HEK293T (cell line): ENCODE data around the gene SEZ6L.

ENCODE experiments used
- BHLHE40 ChIP-seq: fragments of 450-650 bp; IDR thresholded peaks from 2 replicates; pipeline ENCODE4 v1.6.1; 2016; ENCODE audit warnings: mild to moderate bottlenecking, moderate library complexity, borderline replicate concordance
- CTBP1 ChIP-seq: fragments of 450-650 bp; IDR thresholded peaks from 2 replicates; pipeline ENCODE4 v1.6.1; 2016; ENCODE audit warnings: borderline replicate concordance
- FOXA1 ChIP-seq: fragments of 450-650 bp; IDR thresholded peaks from 2 replicates; pipeline ENCODE4 v1.6.1; 2016; ENCODE audit warnings: mild to moderate bottlenecking
- FOXK2 ChIP-seq: fragments of 450-650 bp; IDR thresholded peaks from 2 replicates; pipeline ENCODE4 v1.6.1; 2016; ENCODE audit warnings: mild to moderate bottlenecking
- FOXM1 ChIP-seq: fragments of 450-650 bp; IDR thresholded peaks from 2 replicates; pipeline ENCODE4 v1.6.1; 2017; ENCODE audit warnings: mild to moderate bottlenecking, borderline replicate concordance
- LEF1 ChIP-seq: fragments of 450-650 bp; IDR thresholded peaks from 2 replicates; pipeline ENCODE4 v1.6.1; 2017; ENCODE audit warnings: mild to moderate bottlenecking, borderline replicate concordance
- NFRKB ChIP-seq: fragments of 450-650 bp; IDR thresholded peaks from 2 replicates; pipeline ENCODE4 v1.6.1; 2016; ENCODE audit warnings: mild to moderate bottlenecking, moderate library complexity
- SP1 ChIP-seq: fragments of 450-650 bp; IDR thresholded peaks from 2 replicates; pipeline ENCODE4 v1.6.1; 2017
- SUZ12 ChIP-seq: fragments of 450-650 bp; IDR thresholded peaks from 2 replicates; pipeline ENCODE4 v1.6.1; 2016; ENCODE audit warnings: mild to moderate bottlenecking
- TARDBP ChIP-seq: fragments of 450-650 bp; IDR thresholded peaks from 2 replicates; pipeline ENCODE4 v1.6.1; 2016

DNA sequence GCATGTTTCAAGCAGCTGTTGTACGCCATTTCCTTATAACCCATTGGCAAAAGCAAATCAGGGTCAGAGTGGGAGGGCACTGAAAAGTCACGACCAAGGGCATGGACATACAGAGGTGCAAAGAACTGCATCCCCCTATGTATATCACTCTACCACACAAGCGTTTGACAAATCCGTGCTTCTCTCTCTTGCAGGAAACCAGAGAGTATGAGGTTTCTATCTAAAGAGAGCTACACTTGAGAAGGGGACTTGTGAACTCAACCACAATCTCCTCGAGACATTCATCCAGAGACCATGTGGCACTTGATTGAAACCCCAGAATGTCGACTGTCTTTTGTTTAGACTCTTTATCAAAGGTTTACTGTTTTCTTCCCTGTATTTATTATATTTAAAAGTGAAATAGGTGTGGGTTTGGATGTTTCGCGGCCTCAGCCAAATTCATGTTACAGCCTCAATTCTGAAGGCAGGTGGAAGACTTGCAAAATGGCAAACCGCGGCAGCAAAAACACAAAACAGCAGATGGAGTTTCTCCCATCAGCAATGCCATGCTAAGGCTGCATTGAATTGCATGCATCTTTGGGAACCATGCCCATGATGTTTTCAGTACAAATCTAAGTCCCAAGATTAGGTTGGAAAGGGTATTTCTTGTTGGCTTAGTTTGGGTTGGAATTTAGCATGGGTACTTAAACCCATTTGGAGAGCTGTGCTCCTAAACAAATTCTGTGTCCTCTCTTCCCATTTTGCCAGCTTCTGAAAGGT lies 211.0 kb downstream of the SEZ6L start:
- no peak for TF ChIP-seq FOXK2
- no peak for TF ChIP-seq NFRKB
- no peak for TF ChIP-seq SP1
- no peak for TF ChIP-seq LEF1
- TF ChIP-seq FOXA1: no peak
- TF ChIP-seq FOXM1: no peak
- TF ChIP-seq SUZ12: no peak
- TF ChIP-seq TARDBP: no peak
- TF ChIP-seq BHLHE40: no peak
- no peak for TF ChIP-seq CTBP1
